Measurements from ENCODE around the gene RBM38. TPM values are rescaled to one million over a fixed set of nuclear protein-coding genes. Genes with fewer than 3 reads are reported as not detected.
A peak's percentile ranks its signal among the peaks of the same experiment; 100 is the strongest.
"Not testable (repeated sequence)": the region's sequence is repeated elsewhere in the genome, so short reads cannot be mapped to it uniquely, and the experiment has no call there.

RBM38 gene
- 28.5 TPM for total RNA-seq

DNA sequence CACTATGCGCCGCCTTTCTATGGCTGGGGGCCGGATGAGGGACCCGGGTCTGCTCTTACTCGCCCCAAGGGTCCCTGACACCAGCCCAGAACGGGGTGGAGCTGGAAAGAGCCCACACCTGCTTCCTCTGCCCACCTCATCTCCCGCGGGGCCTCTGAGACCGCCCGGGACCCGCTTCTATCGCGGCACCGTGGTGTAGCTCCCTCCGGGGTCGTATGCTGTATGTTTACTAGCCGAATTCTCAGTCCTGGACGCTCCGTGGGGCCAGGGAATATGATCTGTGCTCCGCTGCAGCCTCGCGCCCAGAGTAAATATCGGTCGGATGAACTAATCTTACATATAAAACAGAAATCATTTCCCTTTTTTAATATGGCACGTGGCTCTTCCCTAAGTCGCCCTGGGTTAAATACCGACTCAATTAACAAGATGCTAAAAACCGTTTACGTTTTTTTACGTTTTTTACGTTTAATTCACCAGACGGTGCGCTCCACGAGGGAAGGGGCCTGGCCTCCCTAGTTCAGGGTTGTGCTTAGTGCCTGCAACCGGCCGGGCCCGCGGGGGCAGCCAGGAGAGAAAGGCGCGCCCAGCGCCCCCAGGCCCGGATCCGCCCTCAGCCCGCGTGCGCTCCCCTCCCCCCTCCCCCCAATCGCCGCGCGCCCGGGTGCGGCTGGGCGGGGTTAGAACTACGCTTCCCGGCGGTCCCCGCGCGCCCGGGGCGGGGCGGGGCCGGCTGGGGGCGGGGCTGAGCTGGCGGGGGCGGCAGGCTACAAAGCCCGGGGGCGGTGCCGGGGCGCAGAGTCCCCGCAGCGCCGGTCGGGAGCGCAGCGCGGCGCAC lies at the start of gene RBM38:
Gene RBM38 (plus strand): TSS at position 793 of the 835 bp plus-strand sequence. CDS start 186 bp downstream, outside the sequence.
- DNase-seq, result peak; percentile 31

DNA sequence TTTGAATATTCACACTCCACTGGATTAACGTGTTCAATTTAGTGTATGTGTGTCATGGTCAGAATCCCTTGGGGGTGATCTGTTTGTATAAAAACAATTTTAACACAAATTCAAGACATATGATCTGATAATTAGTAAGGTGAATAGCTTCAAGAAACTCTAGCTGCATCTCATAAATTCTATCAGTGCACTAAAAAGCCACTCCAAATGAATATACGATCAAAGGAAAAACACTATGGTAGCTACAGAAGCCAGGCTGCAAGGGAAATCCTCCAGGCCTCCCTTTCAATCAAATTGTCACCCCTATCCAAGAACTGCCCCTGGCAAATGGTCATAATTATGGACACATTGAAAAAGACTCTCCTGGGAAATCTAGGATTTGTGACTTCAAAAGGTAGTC lies 49.5 kb upstream of the RBM38 start:
- no peak for DNase-seq

GRCh38 chr20:57342829-57343228 lies 48.4 kb upstream of the RBM38 start:
- DNase-seq, result no peak

DNA sequence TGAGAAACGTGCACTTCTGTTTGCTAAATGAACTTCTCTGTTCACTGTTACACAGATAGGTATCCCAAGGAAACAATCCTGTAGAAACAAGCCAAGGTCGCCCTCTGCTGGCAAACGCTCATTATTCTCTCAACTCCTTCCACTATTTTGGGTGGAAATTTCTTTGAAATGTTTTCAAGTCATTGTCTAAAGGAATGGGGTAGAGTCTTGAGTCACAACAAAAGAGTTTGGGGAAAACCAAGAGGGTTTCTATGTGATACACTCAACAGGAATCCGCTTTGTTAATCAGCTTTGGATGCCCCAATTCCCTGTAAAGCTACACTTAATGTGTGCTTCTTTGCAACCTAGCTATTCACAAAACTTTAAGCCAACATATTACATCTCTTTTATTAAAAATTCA lies 44.7 kb upstream of the RBM38 start:
- DNase-seq, result peak; percentile 79

GRCh38 chr20:57347393-57347792 lies 43.8 kb upstream of the RBM38 start:
- no peak for DNase-seq

- not testable (repeated sequence) for DNase-seq
Observed at GRCh38 chr20:57348200-57348921, 42.8 kb upstream of the RBM38 start.

DNA sequence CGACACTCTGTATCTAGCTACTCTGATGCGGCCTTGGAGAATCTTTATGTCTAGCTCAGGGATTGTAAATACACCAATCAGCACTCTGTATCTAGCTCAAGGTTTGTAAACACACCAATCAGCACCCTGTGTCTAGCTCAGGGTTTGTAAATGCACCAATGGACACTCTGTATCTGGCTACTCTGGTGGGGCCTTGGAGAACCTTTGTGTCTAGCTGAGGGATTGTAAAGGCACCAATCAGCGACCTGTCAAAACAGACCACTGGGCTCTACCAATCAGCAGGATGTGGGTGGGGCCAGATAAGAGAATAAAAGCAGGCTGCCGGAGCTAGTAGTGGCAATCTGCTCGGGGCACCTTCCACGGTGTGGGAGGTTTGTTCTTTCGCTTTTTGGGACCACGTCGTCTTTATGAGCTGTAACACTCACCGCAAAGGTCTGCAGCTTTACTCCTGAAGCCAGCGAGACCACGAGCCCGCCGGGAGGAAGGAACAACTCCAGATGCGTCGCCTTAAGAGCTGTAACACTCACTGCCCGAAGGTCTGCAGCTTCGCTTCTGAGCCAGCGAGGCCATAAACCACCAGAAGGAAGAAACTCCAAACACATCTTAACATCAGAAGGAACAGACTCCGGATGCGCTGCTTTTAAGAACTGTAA lies 42.1 kb upstream of the RBM38 start:
- DNase-seq, result not testable (repeated sequence)

DNA sequence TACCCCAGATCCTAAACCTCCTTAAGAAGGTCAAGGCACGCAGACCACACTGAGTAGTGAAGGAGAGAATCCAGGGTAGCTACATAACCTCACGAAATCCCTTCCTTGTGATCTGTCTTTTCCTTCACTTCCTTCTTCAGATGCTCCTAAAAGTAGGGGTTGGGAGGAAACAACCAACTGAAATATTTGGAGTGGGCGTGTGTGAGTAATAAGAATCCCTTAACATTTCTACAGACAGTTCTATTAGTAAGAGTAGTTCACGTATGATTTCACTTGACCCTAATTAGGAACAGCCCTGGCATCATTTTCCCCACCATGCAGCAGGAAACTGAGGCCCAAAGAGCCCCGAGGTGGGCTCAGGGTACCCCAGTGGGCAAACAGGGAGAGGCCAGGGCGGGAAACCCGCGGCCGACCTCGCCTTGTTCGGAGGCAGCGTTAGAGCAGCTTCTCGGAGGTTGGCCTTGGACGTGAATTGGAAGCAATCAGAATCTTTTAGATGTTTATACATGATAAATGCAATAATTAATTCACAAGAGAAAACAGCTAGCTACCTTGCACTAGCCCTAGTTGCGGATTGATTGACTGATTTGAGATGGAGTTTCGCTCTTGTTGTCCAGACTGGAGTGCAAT lies 41.0 kb upstream of the RBM38 start:
- DNase-seq, result peak; percentile 19

DNA sequence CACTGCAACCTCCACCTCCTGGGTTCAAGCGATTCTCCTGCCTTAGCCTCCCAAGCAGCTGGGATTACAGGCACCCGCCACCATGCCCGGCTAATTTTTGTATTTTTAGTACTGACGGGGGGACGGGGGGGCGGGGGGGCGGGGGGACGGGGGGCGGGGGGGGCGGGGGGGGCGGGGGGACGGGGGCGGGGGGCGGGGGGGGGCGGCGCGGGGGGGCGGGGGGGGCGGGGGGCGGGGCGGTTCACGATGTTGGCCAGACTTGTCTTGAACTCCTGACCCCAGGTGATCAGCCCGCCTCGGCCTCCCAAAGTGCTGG lies 40.5 kb upstream of the RBM38 start:
- DNase-seq, result not testable (repeated sequence)

DNA sequence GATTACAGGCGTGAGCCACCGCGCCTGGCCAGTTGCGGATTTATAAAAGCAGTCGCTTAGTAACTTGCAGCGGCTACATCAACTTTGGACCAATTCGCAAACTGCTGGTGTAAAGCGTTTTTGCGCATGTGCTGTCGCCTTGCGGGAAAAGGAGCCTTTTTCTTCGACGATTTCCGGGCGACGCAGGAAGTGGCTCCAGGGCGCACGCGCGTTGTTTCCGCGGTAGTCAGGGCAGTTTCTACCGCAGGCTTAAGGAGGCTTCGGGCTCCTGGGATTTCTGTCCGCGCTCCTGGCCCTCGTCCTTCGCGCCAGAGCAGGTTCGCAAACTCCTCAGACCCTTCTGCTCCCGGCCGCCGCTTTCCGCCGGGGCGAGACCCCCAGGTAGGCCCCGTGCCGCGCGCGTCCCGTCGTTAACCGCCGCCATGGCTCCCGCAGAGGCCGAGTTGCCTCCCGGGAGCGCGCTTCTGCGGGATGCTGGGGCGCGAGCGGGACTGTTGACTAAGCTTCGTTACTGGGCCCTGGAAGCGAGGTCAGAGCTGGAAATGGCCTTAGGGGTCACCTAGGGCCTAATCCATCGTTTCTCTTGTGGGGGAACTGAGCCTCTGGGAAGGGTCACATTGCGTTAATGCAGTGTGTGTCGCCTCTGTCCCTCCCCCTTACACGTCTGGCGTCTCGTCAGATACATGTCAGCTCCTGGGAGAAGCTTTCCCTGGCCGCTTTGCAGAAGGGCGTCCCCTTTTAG lies 40.0 kb upstream of the RBM38 start, which contains the start of gene RAE1:
Gene RAE1 (plus strand): TSS at position 214 of the 742 bp plus-strand sequence. CDS start 2,784 bp downstream, outside the sequence.
- DNase-seq, result peak; percentile 96

GRCh38 chr20:57352305-57352704 lies 38.9 kb upstream of the RBM38 start:
- DNase-seq, result no peak

- no peak for DNase-seq
Observed at GRCh38 chr20:57353351-57353750, 37.8 kb upstream of the RBM38 start.

DNA sequence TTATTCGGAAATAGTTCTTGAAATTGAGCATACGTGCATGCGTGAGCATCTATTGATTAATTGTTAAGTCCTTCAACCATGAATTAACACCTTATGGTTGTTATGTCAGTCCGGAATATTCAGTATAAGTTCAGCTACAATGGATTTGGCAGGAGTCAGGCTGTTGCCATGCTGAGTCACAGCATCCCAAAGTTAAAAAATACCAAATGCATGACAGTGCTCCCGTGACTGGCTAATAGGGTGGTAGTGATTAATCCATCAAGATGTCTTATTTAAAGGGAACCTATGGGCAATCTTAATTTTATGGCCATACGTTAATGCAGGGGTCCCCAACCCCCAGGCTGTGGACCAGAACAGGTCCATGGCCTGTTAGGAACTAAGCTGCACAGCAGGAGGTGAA lies 29.7 kb upstream of the RBM38 start:
- DNase-seq, result no peak

DNA sequence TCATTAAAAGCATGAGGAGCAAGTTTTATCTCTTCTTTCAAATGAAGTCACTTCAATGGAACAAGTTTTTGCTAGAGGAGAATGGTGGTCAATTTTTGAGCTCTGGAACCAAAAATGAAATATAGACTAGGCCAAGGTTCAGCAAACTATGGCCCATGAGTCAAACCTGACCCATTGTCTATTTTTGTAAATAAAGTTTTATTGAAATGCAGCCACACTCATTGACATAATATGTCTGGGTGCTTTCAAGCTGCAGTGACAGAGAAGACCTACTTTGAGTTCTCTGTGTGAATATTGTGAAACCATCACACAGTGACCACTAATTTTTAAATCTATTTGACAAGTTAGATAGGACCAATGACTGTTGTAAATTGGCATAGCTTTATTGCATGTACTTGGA lies 26.7 kb upstream of the RBM38 start:
- no peak for DNase-seq

DNA sequence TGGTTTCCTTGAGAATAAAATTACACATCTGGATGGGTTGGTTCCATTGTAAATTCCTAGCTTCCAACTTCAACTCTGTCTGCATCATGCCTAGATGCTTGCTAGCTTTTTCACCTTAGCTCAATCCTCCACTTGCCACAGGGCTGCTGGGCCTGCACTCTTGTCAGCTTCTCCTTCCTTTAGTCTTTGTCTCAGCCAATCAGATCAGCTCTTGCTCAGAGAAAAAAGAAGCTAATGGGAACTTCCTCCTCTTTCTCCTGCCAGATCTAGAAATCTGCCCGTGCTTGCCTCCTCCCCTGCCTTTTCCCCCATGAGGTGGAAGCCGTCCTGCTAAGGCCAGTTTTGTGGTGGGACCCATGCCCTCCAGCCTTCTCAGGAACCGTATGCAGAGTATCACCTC lies 21.6 kb upstream of the RBM38 start:
- no peak for DNase-seq

DNA sequence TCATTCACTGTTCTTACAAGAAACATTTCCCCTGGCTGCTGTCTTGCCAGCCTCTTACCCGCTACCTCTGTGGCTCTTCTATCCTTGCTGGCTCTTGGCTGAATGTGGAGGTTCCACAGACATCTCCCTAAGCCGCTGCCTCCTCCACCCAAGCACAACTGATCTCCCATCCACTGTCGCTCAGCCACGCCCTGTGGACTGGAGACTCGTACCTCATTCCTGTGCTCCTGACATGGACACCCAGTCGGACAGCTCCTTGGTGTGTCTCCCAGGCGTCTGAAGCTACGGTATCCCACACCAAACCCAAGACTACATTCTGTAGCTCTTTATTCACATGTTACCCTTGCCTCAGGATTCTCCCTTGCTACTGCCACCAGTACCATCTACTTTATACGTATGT lies 20.9 kb upstream of the RBM38 start:
- DNase-seq, result no peak

DNA sequence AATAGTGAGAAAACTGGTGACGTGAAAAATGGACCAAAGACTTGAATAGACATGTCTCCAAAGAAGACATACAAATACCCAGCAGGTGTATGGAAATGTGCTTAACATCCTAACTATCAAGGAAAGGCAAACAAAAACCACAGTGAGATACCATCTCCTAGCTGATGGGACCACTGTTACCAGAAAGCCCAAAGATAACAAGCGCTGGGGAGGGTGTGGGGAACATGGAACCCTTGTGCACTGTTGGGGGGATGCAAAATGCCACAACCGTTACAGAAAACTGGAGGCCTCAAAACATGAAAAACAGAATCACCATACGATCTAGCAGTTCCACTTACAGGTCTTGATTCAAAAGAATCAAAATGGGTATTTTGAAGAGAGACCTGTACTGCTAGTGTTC lies 19.8 kb upstream of the RBM38 start:
- no peak for DNase-seq

GRCh38 chr20:57372157-57372556 lies 19.0 kb upstream of the RBM38 start:
- DNase-seq, result no peak

GRCh38 chr20:57372581-57373350 lies 18.4 kb upstream of the RBM38 start:
- DNase-seq, result no peak

- no peak for DNase-seq
Observed at GRCh38 chr20:57374343-57374930, 16.8 kb upstream of the RBM38 start.

Data from skin of body (tissue), 2 donors.